ENCODE data around the gene SLC22A16.

- no peak for TF ChIP-seq CTCF (optimal IDR thresholded peaks at IDR 0.05 in 1 of 3, IDR thresholded peaks at IDR 0.05 in 1 of 3, conservative IDR thresholded peaks at IDR 0.05 in 1 of 3; ENCODE audit: extremely low read depth in 1 of 3, insufficient read depth in 2 of 3, low read length in 3 of 3)
- no peak for TF ChIP-seq EZH2 (IDR thresholded peaks at IDR 0.05; ENCODE audit: low read length)
These were observed 77.6 kb downstream of the SLC22A16 start for GRCh38 chr6:110398778-110399177.
